ENCODE data around the gene GABBR2.

The GABBR2 gene

DNA sequence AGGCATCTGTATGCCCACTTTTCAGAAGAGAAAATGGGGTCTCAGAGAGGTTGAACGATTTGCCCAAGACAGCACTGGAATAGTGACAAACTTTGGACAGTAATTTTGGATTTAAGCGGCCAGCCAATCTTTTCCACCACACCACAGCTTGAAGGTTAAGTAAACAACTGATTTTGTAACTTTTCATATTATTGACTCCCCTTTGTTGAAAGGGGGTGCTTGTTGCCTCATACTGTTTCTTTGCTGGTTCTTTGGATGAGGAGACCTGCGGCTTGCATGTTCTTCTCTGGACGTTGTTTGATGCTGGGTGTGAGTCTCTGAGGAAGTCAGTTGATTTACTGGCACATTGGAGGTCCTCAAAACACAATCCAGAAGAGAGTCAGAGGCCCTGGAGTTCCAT is 11.7 kb upstream of the GABBR2 start:
- peaks cover 24% of the 10 kb centered on the region for H3K9me3 ChIP-seq (ENCODE audit: control insufficient read depth, low read length)
- H3K27me3 ChIP-seq (replicated peaks; ENCODE audit: control insufficient read depth, insufficient read depth, low read length): peaks cover 61% of the 10 kb centered on the region
- H3K36me3 ChIP-seq (ENCODE audit: control insufficient read depth, insufficient read depth, low read length, severe bottlenecking): no peaks in the 10 kb centered on the region
- H3K4me3 ChIP-seq (ENCODE audit: low read length): no peak overlapping the region
- H3K4me1 ChIP-seq (ENCODE audit: control insufficient read depth, insufficient read depth, low read length): no peaks in the 10 kb centered on the region
- DNase-seq (ENCODE audit: low read depth): no peak
- H3K9ac ChIP-seq (ENCODE audit: low read length): no peak overlapping the region

DNA sequence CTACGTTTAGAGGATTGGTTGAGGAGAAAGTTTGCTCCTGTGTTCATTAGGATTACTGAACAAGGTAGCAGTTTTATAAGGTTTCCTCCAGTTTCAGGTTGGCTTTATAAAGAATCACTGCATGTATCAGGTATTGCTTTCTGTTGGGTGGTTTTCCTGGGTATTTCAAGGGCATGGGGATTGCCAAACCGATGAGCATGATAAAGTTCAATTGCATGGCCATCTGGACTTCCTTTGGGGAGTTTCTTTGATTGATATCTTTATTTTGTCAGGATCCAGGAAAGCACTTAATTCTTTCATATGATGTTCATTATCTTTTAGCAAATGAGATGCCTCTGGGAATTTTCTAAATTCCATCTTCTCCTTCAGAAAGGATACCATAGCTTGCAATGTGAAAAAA is 10.3 kb upstream of the GABBR2 start:
- Histone ChIP-seq H3K27me3 (replicated peaks; ENCODE audit: control insufficient read depth, insufficient read depth, low read length) (peaks cover 55% of the 10 kb centered on the region), H3K9me3 (ENCODE audit: control insufficient read depth, low read length) (peaks cover 17% of the 10 kb centered on the region), H3K9ac (ENCODE audit: low read length) (no peak overlapping the region), H3K36me3 (ENCODE audit: control insufficient read depth, insufficient read depth, low read length, severe bottlenecking) (no peaks in the 10 kb centered on the region), H3K4me1 (ENCODE audit: control insufficient read depth, insufficient read depth, low read length) (no peaks in the 10 kb centered on the region), H3K4me3 (ENCODE audit: low read length) (no peak overlapping the region)
- no peak for DNase-seq (ENCODE audit: low read depth)

DNA sequence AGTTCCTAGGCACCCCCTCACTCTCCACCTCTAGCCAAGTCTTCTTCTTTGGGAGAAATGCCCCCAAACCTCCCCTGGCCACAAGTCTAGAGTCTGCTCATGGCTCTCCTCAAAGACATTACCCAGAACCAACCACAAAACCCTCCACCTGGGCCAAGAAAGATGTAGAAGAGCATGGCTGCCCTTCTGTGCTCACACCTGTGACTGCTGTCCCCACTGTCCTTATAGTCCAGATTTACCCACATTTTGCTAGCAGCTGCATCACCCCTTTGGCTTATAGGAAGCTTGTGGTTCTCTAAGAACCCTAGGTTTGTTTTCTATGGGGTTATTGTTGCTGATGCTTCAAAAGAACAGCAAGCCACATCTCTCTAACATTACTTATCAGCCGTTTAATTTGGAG is 6.1 kb upstream of the GABBR2 start:
- Histone ChIP-seq H3K4me1 (ENCODE audit: control insufficient read depth, insufficient read depth, low read length) (no peaks in the 10 kb centered on the region), H3K9ac (ENCODE audit: low read length) (no peak overlapping the region), H3K27me3 (replicated peaks; ENCODE audit: control insufficient read depth, insufficient read depth, low read length) (peaks cover 61% of the 10 kb centered on the region), H3K9me3 (ENCODE audit: control insufficient read depth, low read length) (peaks cover 5% of the 10 kb centered on the region), H3K36me3 (ENCODE audit: control insufficient read depth, insufficient read depth, low read length, severe bottlenecking) (no peaks in the 10 kb centered on the region), H3K4me3 (ENCODE audit: low read length) (no peak overlapping the region)
- DNase-seq (ENCODE audit: low read depth): no peak

- Histone ChIP-seq H3K4me1 (ENCODE audit: control insufficient read depth, insufficient read depth, low read length) (no peaks in the 10 kb centered on the region), H3K27me3 (replicated peaks; ENCODE audit: control insufficient read depth, insufficient read depth, low read length) (peaks cover 57% of the 10 kb centered on the region), H3K9ac (ENCODE audit: low read length) (no peak overlapping the region), H3K9me3 (ENCODE audit: control insufficient read depth, low read length) (peaks cover 1% of the 10 kb centered on the region), H3K4me3 (ENCODE audit: low read length) (no peak overlapping the region), H3K36me3 (ENCODE audit: control insufficient read depth, insufficient read depth, low read length, severe bottlenecking) (no peaks in the 10 kb centered on the region)
- DNase-seq (ENCODE audit: low read depth): no peak
These were observed 4.3 kb upstream of the GABBR2 start for GRCh38 chr9:98712987-98713386.

GRCh38 chr9:98709968-98710965 is 1.5 kb upstream of the GABBR2 start:
- H3K9ac ChIP-seq (ENCODE audit: low read length): no peak overlapping the region
- H3K9me3 ChIP-seq (ENCODE audit: control insufficient read depth, low read length): no peaks in the 10 kb centered on the region
- H3K36me3 ChIP-seq (ENCODE audit: control insufficient read depth, insufficient read depth, low read length, severe bottlenecking): no peaks in the 10 kb centered on the region
- DNase-seq (ENCODE audit: low read depth): peak; percentile 65
- peaks cover 36% of the 10 kb centered on the region for H3K27me3 ChIP-seq (replicated peaks; ENCODE audit: control insufficient read depth, insufficient read depth, low read length)
- H3K4me1 ChIP-seq (ENCODE audit: control insufficient read depth, insufficient read depth, low read length): peaks cover 5% of the 10 kb centered on the region
- no peak overlapping the region for H3K4me3 ChIP-seq (ENCODE audit: low read length)

DNA sequence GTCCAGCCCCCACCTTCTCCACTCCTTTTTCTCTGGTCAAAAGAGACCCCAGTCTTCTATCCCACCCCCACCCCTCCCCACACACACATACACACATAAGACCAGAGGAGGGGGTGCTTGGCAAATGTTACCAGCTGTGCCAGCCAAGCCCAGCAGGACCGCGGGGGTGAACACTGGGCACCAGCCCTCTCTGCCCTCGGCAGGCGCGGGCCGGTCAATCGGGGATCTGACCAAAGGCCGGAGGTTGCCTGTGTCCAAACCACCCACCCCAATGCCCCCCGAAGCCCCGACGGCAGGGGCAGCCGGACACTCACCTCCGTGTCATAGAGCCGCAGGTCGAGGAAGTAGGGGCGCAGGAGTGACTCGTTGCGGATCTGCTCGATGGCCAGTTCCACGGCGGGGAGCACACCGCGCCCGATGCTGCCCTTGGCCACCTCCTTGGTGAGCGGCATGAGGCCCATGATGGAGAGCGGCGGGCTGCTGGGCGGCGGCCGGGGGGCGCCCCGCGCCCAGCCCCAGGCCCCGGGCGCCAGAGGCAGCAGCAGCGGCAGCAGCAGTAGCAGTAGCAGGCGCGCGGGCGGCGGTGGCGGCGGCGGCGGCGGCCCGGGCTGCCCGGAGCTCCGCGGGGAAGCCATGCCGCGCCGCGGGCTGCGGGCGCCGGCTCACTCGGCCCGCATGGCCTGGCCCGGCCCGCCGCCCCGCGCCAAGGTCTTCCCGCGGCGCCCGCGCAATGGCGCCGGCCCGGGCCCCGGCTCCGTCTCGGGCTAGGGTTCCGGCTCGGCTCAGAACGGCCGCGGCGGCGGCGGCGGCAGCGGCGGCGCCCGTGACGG is 417 bp downstream of the GABBR2 start:
- Histone ChIP-seq H3K4me1 (ENCODE audit: control insufficient read depth, insufficient read depth, low read length) (peaks cover 5% of the 10 kb centered on the region), H3K9ac (ENCODE audit: low read length) (no peak overlapping the region), H3K4me3 (ENCODE audit: low read length) (peak overlapping the region; percentile 47), H3K36me3 (ENCODE audit: control insufficient read depth, insufficient read depth, low read length, severe bottlenecking) (no peaks in the 10 kb centered on the region), H3K9me3 (ENCODE audit: control insufficient read depth, low read length) (no peaks in the 10 kb centered on the region), H3K27me3 (replicated peaks; ENCODE audit: control insufficient read depth, insufficient read depth, low read length) (peaks cover 34% of the 10 kb centered on the region)
- peak; percentile 1 for DNase-seq (ENCODE audit: low read depth)

DNA sequence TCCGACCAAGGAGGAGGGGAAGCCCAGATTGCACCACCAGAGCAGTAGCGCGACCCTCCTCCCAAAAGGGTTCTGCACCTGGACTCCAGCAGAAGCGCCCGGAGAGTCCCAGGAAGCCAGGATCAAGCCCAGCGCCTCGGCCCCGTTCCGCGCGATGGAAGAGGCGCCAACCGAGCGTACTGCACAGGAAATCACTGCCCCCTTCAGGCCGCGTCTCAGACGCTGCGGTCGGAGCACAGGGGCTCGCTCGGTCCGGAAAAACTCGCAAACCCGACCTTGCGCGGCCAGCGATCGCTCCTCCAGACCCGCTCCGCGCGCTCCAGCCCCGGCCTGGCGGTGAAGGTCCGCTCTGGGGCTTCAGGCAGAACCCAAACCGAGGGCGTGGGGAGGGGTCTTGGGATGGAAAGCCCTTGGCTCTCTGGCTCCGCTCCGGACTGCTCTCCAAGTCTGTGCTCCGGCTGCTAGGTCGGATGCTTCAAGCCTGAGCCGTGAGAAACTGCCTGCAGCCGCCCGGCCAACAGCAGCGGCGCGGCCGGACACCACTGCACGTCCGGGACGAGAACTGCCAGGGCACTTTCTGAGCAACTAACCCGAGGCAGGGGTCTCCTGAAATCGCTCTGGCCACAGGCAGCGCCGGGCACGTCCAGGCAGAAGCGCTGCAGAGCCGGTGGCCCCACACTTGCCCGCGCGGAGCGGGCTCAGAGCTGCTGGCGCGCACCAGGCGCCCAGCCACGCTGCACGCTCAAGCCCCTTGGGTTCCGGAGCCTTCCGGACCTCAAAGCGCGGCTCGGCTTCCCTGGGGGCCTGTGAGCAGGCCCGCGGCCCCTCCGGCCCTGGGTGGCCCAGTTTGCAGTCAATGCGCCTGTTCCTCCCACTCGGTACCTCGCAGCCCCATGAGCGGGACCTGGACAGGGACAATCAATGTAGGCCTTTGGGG is 1.3 kb downstream of the GABBR2 start:
- H3K9me3 ChIP-seq (ENCODE audit: control insufficient read depth, low read length): no peaks in the 10 kb centered on the region
- H3K27me3 ChIP-seq (replicated peaks; ENCODE audit: control insufficient read depth, insufficient read depth, low read length): peaks cover 41% of the 10 kb centered on the region
- peaks cover 5% of the 10 kb centered on the region for H3K4me1 ChIP-seq (ENCODE audit: control insufficient read depth, insufficient read depth, low read length)
- no peaks in the 10 kb centered on the region for H3K36me3 ChIP-seq (ENCODE audit: control insufficient read depth, insufficient read depth, low read length, severe bottlenecking)
- H3K9ac ChIP-seq (ENCODE audit: low read length): no peak overlapping the region
- peak overlapping the region; percentile 68 for H3K4me3 ChIP-seq (ENCODE audit: low read length)
- peak; percentile 76 for DNase-seq (ENCODE audit: low read depth)

GRCh38 chr9:98706651-98707165 is 2.0 kb downstream of the GABBR2 start:
- DNase-seq (ENCODE audit: low read depth): peak; percentile 16
- Histone ChIP-seq H3K4me1 (ENCODE audit: control insufficient read depth, insufficient read depth, low read length) (peaks cover 5% of the 10 kb centered on the region), H3K4me3 (ENCODE audit: low read length) (peak overlapping the region; percentile 68), H3K9ac (ENCODE audit: low read length) (no peak overlapping the region), H3K36me3 (ENCODE audit: control insufficient read depth, insufficient read depth, low read length, severe bottlenecking) (no peaks in the 10 kb centered on the region), H3K9me3 (ENCODE audit: control insufficient read depth, low read length) (no peaks in the 10 kb centered on the region), H3K27me3 (replicated peaks; ENCODE audit: control insufficient read depth, insufficient read depth, low read length) (peaks cover 40% of the 10 kb centered on the region)

- peaks cover 55% of the 10 kb centered on the region for H3K27me3 ChIP-seq (replicated peaks; ENCODE audit: control insufficient read depth, insufficient read depth, low read length)
- H3K36me3 ChIP-seq (ENCODE audit: control insufficient read depth, insufficient read depth, low read length, severe bottlenecking): no peaks in the 10 kb centered on the region
- H3K9ac ChIP-seq (ENCODE audit: low read length): no peak overlapping the region
- DNase-seq (ENCODE audit: low read depth): no peak
- peaks cover 12% of the 10 kb centered on the region for H3K9me3 ChIP-seq (ENCODE audit: control insufficient read depth, low read length)
- no peak overlapping the region for H3K4me3 ChIP-seq (ENCODE audit: low read length)
- peaks cover 5% of the 10 kb centered on the region for H3K4me1 ChIP-seq (ENCODE audit: control insufficient read depth, insufficient read depth, low read length)
These were observed 5.8 kb downstream of the GABBR2 start for GRCh38 chr9:98702835-98703380.

GRCh38 chr9:98702340-98702739 is 6.4 kb downstream of the GABBR2 start:
- Histone ChIP-seq H3K36me3 (ENCODE audit: control insufficient read depth, insufficient read depth, low read length, severe bottlenecking) (no peaks in the 10 kb centered on the region), H3K4me1 (ENCODE audit: control insufficient read depth, insufficient read depth, low read length) (peaks cover 2% of the 10 kb centered on the region), H3K9me3 (ENCODE audit: control insufficient read depth, low read length) (peaks cover 12% of the 10 kb centered on the region), H3K9ac (ENCODE audit: low read length) (no peak overlapping the region), H3K4me3 (ENCODE audit: low read length) (no peak overlapping the region), H3K27me3 (replicated peaks; ENCODE audit: control insufficient read depth, insufficient read depth, low read length) (peaks cover 61% of the 10 kb centered on the region)
- no peak for DNase-seq (ENCODE audit: low read depth)

Data from adipocyte (in vitro differentiated cells).